Small intestine (tissue), 7 donors: ENCODE results near the gene SEC23A. TPM values are rescaled to one million over a fixed set of nuclear protein-coding genes. Genes with fewer than 3 reads are reported as not detected.
A peak's percentile ranks its signal among the peaks of the same experiment; 100 is the strongest.
"Not testable (repeated sequence)": the region's sequence is repeated elsewhere in the genome, so short reads cannot be mapped to it uniquely, and the experiment has no call there.

Source experiments
- DNase-seq, 2 donors: peaks; one replicate each; pipeline versions ENCODE4 v3.0.0 to v3.0.0-alpha.2; 2013
- FAIRE-seq: peaks from 2 replicates; lab custom pipeline; 2012; peaks lifted over from hg19 to GRCh38; lab: Jason Lieb, UNC
- H3K27ac ChIP-seq, 3 donors: one replicate each; pipeline ENCODE4 v1.5.1; 2013; ENCODE audit warnings: low read length in 2 of 3, mild to moderate bottlenecking in 2 of 3, control low read depth in 1 of 3, inconsistent platforms in 1 of 3, low read depth in 1 of 3, moderate library complexity in 1 of 3
- H3K27me3 ChIP-seq, 3 donors: one replicate each; pipeline ENCODE4 v1.6.1; 2013; ENCODE audit warnings: low read length in 3 of 3, inconsistent platforms in 1 of 3; ENCODE audit not compliant: control insufficient read depth in 3 of 3, insufficient read depth in 3 of 3
- H3K36me3 ChIP-seq, 3 donors: one replicate each; pipeline ENCODE4 v1.6.1; 2013; ENCODE audit warnings: low read length in 3 of 3, inconsistent platforms in 1 of 3, low read depth in 1 of 3, mild to moderate bottlenecking in 1 of 3, moderate library complexity in 1 of 3; ENCODE audit not compliant: control insufficient read depth in 3 of 3, insufficient read depth in 2 of 3
- H3K4me1 ChIP-seq, 3 donors: one replicate each; pipeline ENCODE4 v1.6.1; 2013; ENCODE audit warnings: low read length in 2 of 3, inconsistent platforms in 1 of 3, low read depth in 1 of 3, mild to moderate bottlenecking in 1 of 3, moderate library complexity in 1 of 3; ENCODE audit not compliant: control insufficient read depth in 3 of 3, insufficient read depth in 2 of 3
- H3K4me3 ChIP-seq, 3 donors: one replicate each; pipeline ENCODE4 v1.5.1; 2013; ENCODE audit warnings: low read length in 3 of 3, control low read depth in 1 of 3, inconsistent platforms in 1 of 3, low read depth in 1 of 3, mild to moderate bottlenecking in 1 of 3, moderate library complexity in 1 of 3
- H3K9me3 ChIP-seq, 2 donors: one replicate each; pipeline ENCODE4 v1.6.1; 2013; ENCODE audit warnings: low read depth in 1 of 2, low read length in 1 of 2; ENCODE audit not compliant: control insufficient read depth in 2 of 2, insufficient read depth in 1 of 2
- WGBS, 3 donors: extraction: QIAGEN DNeasy Blood & Tissue Kit; methylation state at CpG; one replicate each; pipeline ENCODE4 v1.1.7; 2013; 5-methylcytosine and 5-hydroxymethylcytosine counted together
- polyA plus RNA-seq, 4 donors: library from polyadenylated mRNA; stranded (reverse) in 3 of 4; unstranded in 1 of 4; fragments of 200-250 nt in 3 of 4; fragments of 120-200 nt in 1 of 4; gene quantifications; one replicate each; pipeline versions ENCODE4 v1.2.1 to v1.2.3, GENCODE V29; 2013
- donor health status: healthy with polysubstance abuse.
- donor health status: control.
- donor health status: control.
- donor health status: Bipolar disorder and iron deficiency.
- donor health status: healthy.

The SEC23A gene
- polyA plus RNA-seq, 4 donors, result 26.9 to 96.9 (median 78.1) TPM

- WGBS, 3 donors, result 2% methylated on average over 19 to 23 of the region's 23 CpGs
- Histone ChIP-seq H3K4me3 (peak overlapping the region; percentile 73 to 82 (median 79)), H3K4me1 (peaks cover 0 to 11% (median 0%) of the 10 kb centered on the region in 3 donors), H3K36me3 (peaks cover 0 to 8% (median 0%) of the 10 kb centered on the region in 3 donors), H3K27ac (peak overlapping the region; percentile 94 to 99 (median 99)), H3K27me3 (no peaks in the 10 kb centered on the region), H3K9me3 (no peaks in the 10 kb centered on the region)
- FAIRE-seq (no peak), DNase-seq (peak; percentile 97 to 99)
Measured at GRCh38 chr14:39102265-39102968, 618 bp downstream of the SEC23A start.

GRCh38 chr14:39099748-39100147 lies 3.3 kb downstream of the SEC23A start:
- Histone ChIP-seq H3K36me3 (peaks cover 0 to 19% (median 5%) of the 10 kb centered on the region in 3 donors), H3K4me1 (peaks cover 0 to 11% (median 0%) of the 10 kb centered on the region in 3 donors), H3K9me3 (no peaks in the 10 kb centered on the region), H3K4me3 (peak overlapping the region in 1 of 3 donors; percentile 17), H3K27ac (peak overlapping the region in 1 of 3 donors; percentile 32), H3K27me3 (no peaks in the 10 kb centered on the region)
- DNase-seq, result no peak
- FAIRE-seq, result no peak

- FAIRE-seq, H3K4me3 ChIP-seq, H3K4me1 ChIP-seq, H3K27ac ChIP-seq, H3K27me3 ChIP-seq, DNase-seq, H3K9me3 ChIP-seq: not testable (repeated sequence)
- H3K36me3 ChIP-seq, result peaks cover 0 to 21% (median 5%) of the 10 kb centered on the region in 3 donors
- 96% methylated on average over 10 of the region's 10 CpGs for WGBS, 3 donors
Measured at GRCh38 chr14:39099215-39099614, 3.8 kb downstream of the SEC23A start.

- no peak for FAIRE-seq
Measured at GRCh38 chr14:39097159-39097558, 5.9 kb downstream of the SEC23A start.

GRCh38 chr14:39094515-39094914 lies 8.5 kb downstream of the SEC23A start:
- FAIRE-seq (no peak), DNase-seq (no peak)
- no peaks in the 10 kb centered on the region for H3K27me3 ChIP-seq
- H3K4me1 ChIP-seq, result peaks cover 0 to 6% (median 0%) of the 10 kb centered on the region in 3 donors
- H3K27ac ChIP-seq, result no peak overlapping the region
- WGBS, 3 donors, result 89 to 92% (median 92%) methylated on average over 3 of the region's 3 CpGs
- peaks cover 5 to 32% (median 15%) of the 10 kb centered on the region in 3 donors for H3K36me3 ChIP-seq
- H3K4me3 ChIP-seq, result no peak overlapping the region
- H3K9me3 ChIP-seq, result no peaks in the 10 kb centered on the region

More at GRCh38 chr14:39097159-39097558, 5.9 kb downstream of the SEC23A start:
- no peaks in the 10 kb centered on the region for H3K9me3 ChIP-seq
- H3K4me3 ChIP-seq, result no peak overlapping the region
- peaks cover 0 to 2% (median 0%) of the 10 kb centered on the region in 3 donors for H3K4me1 ChIP-seq
- peak; percentile 42 to 62 for DNase-seq
- WGBS, 3 donors, result 35 to 45% (median 38%) methylated on average over 3 of the region's 3 CpGs
- peaks cover 0 to 28% (median 10%) of the 10 kb centered on the region in 3 donors for H3K36me3 ChIP-seq
- H3K27ac ChIP-seq, result peak overlapping the region in 1 of 3 donors; percentile 51
- no peaks in the 10 kb centered on the region for H3K27me3 ChIP-seq

- Histone ChIP-seq H3K36me3 (peaks cover 5 to 36% (median 22%) of the 10 kb centered on the region in 3 donors), H3K4me1 (peaks cover 0 to 4% (median 0%) of the 10 kb centered on the region in 3 donors), H3K27ac (no peak overlapping the region), H3K27me3 (no peaks in the 10 kb centered on the region), H3K9me3 (no peaks in the 10 kb centered on the region), H3K4me3 (no peak overlapping the region)
- WGBS, 3 donors, result 64 to 77% (median 67%) methylated on average over 1 of the region's 1 CpG
- FAIRE-seq, result no peak
- DNase-seq, result no peak
Measured at GRCh38 chr14:39091716-39092115, 11.3 kb downstream of the SEC23A start.

- H3K27me3 ChIP-seq, result no peaks in the 10 kb centered on the region
- WGBS, 3 donors, result 88 to 95% (median 90%) methylated on average over 4 of the region's 4 CpGs
- H3K36me3 ChIP-seq, result peaks cover 10 to 37% (median 26%) of the 10 kb centered on the region in 3 donors
- FAIRE-seq (no peak), DNase-seq (peak; percentile 10 to 29)
- H3K4me1 ChIP-seq, result peaks cover 0 to 4% (median 0%) of the 10 kb centered on the region in 3 donors
- H3K9me3 ChIP-seq, result no peaks in the 10 kb centered on the region
- H3K4me3 ChIP-seq, result no peak overlapping the region
- no peak overlapping the region for H3K27ac ChIP-seq
Measured at GRCh38 chr14:39090548-39091111, 12.4 kb downstream of the SEC23A start.

- H3K4me3 ChIP-seq, result no peak overlapping the region
- H3K36me3 ChIP-seq, result peaks cover 16 to 42% (median 24%) of the 10 kb centered on the region in 3 donors
- H3K4me1 ChIP-seq, result peaks cover 0 to 4% (median 0%) of the 10 kb centered on the region in 3 donors
- no peaks in the 10 kb centered on the region for H3K27me3 ChIP-seq
- H3K27ac ChIP-seq, result no peak overlapping the region
- FAIRE-seq, result no peak
- DNase-seq, result no peak
- 93 to 97% (median 95%) methylated on average over 2 of the region's 2 CpGs for WGBS, 3 donors
- no peaks in the 10 kb centered on the region for H3K9me3 ChIP-seq
Measured at GRCh38 chr14:39087493-39087892, 15.5 kb downstream of the SEC23A start.
